Duodenal mucosa (tissue), 2 donors: ENCODE measurements around the gene CFAP20.
"Not testable (repeated sequence)": the region's sequence is repeated elsewhere in the genome, so short reads cannot be mapped to it uniquely, and the experiment has no call there.

ENCODE experiments used
- H3K27ac ChIP-seq: one replicate; pipeline ENCODE4 v1.7.0; 2013; ENCODE audit warnings: low read depth, low read length
- H3K27me3 ChIP-seq, 2 donors: one replicate each; pipeline ENCODE4 v1.7.0; 2013; ENCODE audit warnings: low read length in 2 of 2, control low read depth in 1 of 2; ENCODE audit not compliant: insufficient read depth in 2 of 2, control insufficient read depth in 1 of 2
- H3K36me3 ChIP-seq, 2 donors: one replicate each; pipeline ENCODE4 v1.7.0; 2013; ENCODE audit warnings: low read length in 2 of 2, control low read depth in 1 of 2; ENCODE audit not compliant: insufficient read depth in 2 of 2, control insufficient read depth in 1 of 2
- H3K4me1 ChIP-seq, 2 donors: one replicate each; pipeline ENCODE4 v1.7.0; 2013; ENCODE audit warnings: low read length in 2 of 2, control low read depth in 1 of 2; ENCODE audit not compliant: insufficient read depth in 2 of 2, control insufficient read depth in 1 of 2
- H3K4me3 ChIP-seq, 2 donors: one replicate each; pipeline ENCODE4 v1.7.0; 2013; ENCODE audit warnings: low read length in 2 of 2, low read depth in 1 of 2
- H3K9ac ChIP-seq, 2 donors: one replicate each; pipeline ENCODE4 v1.7.0; 2013; ENCODE audit warnings: low read length in 2 of 2, low read depth in 1 of 2
- H3K9me3 ChIP-seq, 2 donors: one replicate each; pipeline ENCODE4 v1.7.0; 2013; ENCODE audit warnings: low read length in 2 of 2, control low read depth in 1 of 2; ENCODE audit not compliant: control insufficient read depth in 1 of 2

CFAP20 gene

DNA sequence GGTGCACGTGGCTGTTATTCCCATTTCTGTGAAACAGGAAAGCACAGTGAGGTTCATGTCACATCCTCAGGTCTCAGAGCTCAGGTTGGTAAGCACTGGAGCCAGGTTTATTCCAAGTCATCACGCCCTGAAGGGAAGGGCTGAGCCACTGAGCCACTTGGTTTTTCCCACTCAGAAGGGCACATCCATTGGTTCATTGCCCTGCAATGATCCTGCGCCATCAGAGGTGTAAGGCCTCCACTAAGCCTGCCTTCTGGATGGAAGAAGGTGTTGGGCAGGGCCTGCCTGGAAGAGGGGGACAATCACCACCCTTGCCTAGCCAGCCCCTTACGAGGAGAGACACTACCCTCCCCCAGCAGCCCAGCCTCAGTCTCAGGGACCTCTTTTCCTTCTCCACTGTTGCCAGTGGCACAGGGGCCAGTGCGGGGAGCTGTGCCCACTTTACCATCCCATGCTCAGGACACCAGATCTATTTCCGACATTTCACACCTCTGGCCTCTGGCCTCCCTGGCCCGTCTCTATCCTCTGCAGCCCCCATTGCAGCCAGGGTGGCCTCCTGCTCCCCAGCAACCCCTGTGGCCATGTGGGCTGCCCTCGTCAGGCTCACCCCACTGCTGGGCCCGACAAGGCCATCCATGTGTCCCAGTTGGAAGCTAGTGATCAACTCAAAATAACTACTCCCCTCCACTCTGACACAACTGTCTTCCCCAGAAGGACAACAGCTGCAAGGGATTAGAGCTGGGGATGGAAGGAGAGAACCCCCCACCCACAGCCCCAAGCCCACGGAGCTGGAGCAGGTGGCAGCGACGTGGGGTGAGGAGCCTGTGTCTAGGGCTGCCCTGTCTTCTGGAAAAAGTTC, 29.9 kb downstream of the CFAP20 start:
- H3K27ac ChIP-seq: no peak overlapping the region
- H3K4me3 ChIP-seq: no peak overlapping the region
- H3K4me1 ChIP-seq: no peaks in the 10 kb centered on the region
- H3K9me3 ChIP-seq: no peaks in the 10 kb centered on the region
- H3K36me3 ChIP-seq: no peaks in the 10 kb centered on the region
- no peaks in the 10 kb centered on the region for H3K27me3 ChIP-seq
- H3K9ac ChIP-seq: no peak overlapping the region

DNA sequence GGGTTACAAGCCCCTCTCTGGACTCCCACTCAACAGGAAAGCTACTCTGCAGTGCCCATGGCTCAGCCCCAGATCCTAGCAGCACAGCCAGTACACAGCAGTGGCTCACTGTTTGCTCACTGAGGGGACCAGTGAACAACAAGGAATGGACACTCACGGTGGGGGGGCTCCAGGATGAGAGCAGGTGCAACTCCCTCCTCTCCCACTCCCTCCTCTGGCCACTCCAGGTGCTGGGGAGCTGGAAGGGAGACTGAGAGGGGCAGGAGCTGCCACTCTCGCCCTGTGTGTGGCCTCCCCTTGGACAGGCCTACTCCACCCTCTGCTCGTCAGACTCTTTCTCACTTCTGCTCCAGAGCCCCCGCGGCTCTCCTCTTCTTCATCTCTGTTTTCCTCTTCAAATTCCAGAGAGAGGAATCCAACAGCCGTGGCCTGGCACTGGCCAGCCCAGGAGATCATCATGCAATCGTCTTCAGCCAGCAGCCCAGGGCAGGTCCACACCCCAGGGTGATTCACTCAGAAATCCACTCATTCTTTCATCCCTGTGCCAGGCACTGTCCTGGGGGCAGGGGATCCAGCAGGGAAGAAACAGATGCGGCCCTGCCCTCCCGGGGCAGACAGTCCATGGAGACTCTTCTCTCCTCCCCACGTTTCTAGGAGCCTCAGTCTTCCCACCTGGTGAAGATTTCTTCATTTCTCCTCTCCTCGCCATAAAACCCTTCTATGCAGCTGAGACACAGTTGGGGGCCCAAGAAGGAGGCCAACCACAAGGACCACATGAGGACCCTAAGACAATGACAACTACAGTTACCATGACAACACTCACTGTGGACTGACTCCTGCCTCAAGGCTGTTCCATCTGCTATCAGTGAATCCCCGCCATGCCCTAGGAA, 30.7 kb downstream of the CFAP20 start:
- Histone ChIP-seq H3K4me3 (no peak overlapping the region), H3K9ac (no peak overlapping the region), H3K4me1 (no peaks in the 10 kb centered on the region), H3K9me3 (no peaks in the 10 kb centered on the region), H3K27ac (no peak overlapping the region), H3K36me3 (no peaks in the 10 kb centered on the region), H3K27me3 (no peaks in the 10 kb centered on the region)

GRCh38 chr16:58096249-58096648, 32.9 kb downstream of the CFAP20 start:
- Histone ChIP-seq H3K36me3 (no peaks in the 10 kb centered on the region), H3K4me1 (no peaks in the 10 kb centered on the region), H3K4me3 (no peak overlapping the region), H3K9ac (no peak overlapping the region), H3K27me3 (no peaks in the 10 kb centered on the region), H3K27ac (no peak overlapping the region), H3K9me3 (no peaks in the 10 kb centered on the region)

DNA sequence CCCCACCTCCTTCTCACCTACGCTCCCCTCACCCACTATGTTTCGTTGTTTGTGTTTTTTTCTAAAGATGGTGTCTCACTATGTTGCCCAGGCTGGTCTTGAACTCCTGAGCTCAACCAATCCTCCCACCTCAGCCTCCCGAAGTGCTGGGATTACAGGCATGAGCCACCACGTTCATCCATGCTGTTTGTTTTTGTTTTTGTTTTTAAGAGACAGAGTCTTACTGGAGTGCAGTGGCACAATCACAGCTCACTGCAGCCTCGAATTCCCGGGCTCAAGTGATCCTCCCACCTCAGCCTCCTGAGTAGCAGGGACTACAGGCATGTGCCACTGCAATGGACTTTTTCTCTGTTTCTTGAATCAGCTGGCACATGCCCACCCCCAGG, 33.6 kb downstream of the CFAP20 start:
- not testable (repeated sequence) for H3K9me3 ChIP-seq, H3K4me3 ChIP-seq, H3K27ac ChIP-seq, H3K4me1 ChIP-seq, H3K27me3 ChIP-seq, H3K36me3 ChIP-seq, H3K9ac ChIP-seq

- Histone ChIP-seq H3K36me3 (no peaks in the 10 kb centered on the region), H3K4me3 (no peak overlapping the region), H3K9me3 (no peaks in the 10 kb centered on the region), H3K4me1 (no peaks in the 10 kb centered on the region), H3K27me3 (no peaks in the 10 kb centered on the region), H3K27ac (no peak overlapping the region), H3K9ac (no peak overlapping the region)
Observed at GRCh38 chr16:58094791-58095574, 34.2 kb downstream of the CFAP20 start.

GRCh38 chr16:58094026-58094425, 35.2 kb downstream of the CFAP20 start:
- H3K9ac ChIP-seq: no peak overlapping the region
- H3K36me3 ChIP-seq: no peaks in the 10 kb centered on the region
- no peak overlapping the region for H3K4me3 ChIP-seq
- no peaks in the 10 kb centered on the region for H3K9me3 ChIP-seq
- no peak overlapping the region for H3K27ac ChIP-seq
- H3K27me3 ChIP-seq: no peaks in the 10 kb centered on the region
- H3K4me1 ChIP-seq: no peaks in the 10 kb centered on the region

DNA sequence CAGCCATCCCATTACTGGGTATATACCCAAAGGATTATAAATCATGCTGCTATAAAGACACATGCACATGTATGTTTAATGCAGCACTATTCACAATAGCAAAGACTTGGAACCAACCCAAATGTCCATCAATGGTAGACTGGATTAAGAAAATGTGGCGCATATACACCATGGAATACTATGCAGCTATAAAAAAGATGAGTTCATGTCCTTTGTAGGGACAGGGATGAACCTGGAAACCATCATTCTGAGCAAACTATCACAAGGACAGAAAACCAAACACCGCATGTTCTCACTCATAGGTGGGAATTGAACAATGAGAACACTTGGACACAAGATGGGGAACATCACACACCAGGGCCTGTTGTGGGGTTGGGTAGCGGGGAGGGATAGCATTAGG, 38.8 kb downstream of the CFAP20 start:
- not testable (repeated sequence) for H3K36me3 ChIP-seq, H3K27ac ChIP-seq, H3K9ac ChIP-seq, H3K27me3 ChIP-seq, H3K9me3 ChIP-seq, H3K4me3 ChIP-seq, H3K4me1 ChIP-seq

GRCh38 chr16:58088091-58088490, 41.1 kb downstream of the CFAP20 start:
- Histone ChIP-seq H3K36me3 (no peaks in the 10 kb centered on the region), H3K27ac (no peak overlapping the region), H3K27me3 (no peaks in the 10 kb centered on the region)

DNA sequence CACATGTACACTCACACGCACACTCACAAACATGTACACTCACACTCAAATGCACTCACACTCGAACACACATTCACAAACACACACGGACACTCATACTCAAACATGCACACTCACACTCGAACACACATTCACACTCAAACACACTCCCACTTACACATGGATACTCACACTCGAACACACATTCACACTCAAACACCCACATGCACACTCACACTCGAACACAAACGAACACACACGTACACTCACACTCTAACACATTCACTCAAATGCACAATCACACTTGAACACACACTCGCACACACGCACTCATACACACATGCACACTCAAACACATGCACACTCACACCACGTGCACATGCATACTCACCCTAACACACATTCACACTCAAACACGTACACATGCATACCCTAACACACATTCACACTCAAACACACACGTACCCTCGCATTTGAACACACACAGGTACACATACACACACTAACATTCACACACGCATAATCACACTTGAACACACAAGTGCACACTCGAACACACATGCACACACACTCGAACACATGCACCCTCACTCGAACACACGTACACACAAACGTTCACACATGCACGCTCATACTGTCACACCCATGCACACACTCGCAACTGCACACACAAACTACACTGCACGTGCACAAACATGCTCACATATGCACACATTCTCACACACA, 41.8 kb downstream of the CFAP20 start:
- Histone ChIP-seq H3K4me3 (no peak overlapping the region), H3K9me3 (no peaks in the 10 kb centered on the region), H3K4me1 (no peaks in the 10 kb centered on the region), H3K27me3 (no peaks in the 10 kb centered on the region), H3K9ac (no peak overlapping the region), H3K27ac (no peak overlapping the region), H3K36me3 (no peaks in the 10 kb centered on the region)

More at GRCh38 chr16:58088091-58088490, 41.1 kb downstream of the CFAP20 start:
- no peaks in the 10 kb centered on the region for H3K4me1 ChIP-seq
- H3K4me3 ChIP-seq: no peak overlapping the region
- H3K9me3 ChIP-seq: no peaks in the 10 kb centered on the region
- H3K9ac ChIP-seq: no peak overlapping the region
